Activated CD8-positive, alpha-beta T cell treated with anti-CD3 and anti-CD28 coated beads for 36 hours (primary cell): ENCODE data around the gene SARM1. TPM values are rescaled to one million over a fixed set of nuclear protein-coding genes. Genes with fewer than 3 reads are reported as not detected.

ENCODE experiments used
- ATAC-seq: fragments of 200-7000 bp; cut with Tn5 transposase; one replicate; pipeline ENCODE4 v1.10.0; 2021; ENCODE audit warnings: mild to moderate bottlenecking, moderate library complexity
- CTCF ChIA-PET: fragments of 350-600 bp; sonication (Branson Sonifier 250); formaldehyde crosslinking; loops from one replicate; lab custom pipeline; 2021; ENCODE audit warnings: antibody characterized with exemption; lab: Charles Lee
- POLR2A ChIA-PET: fragments of 350-600 bp; sonication (Branson Sonifier 250); formaldehyde crosslinking; loops from one replicate; lab custom pipeline; 2021; ENCODE audit warnings: antibody characterized with exemption; lab: Charles Lee
- DNase-seq: peaks from one replicate; pipeline ENCODE4 v3.0.0-alpha.2; 2020
- H3K27ac Mint-ChIP-seq: one replicate; pipeline ENCODE4 v1.8.0; 2021; ENCODE audit warnings: mild to moderate bottlenecking, mixed read lengths
- H3K27me3 Mint-ChIP-seq: one replicate; pipeline ENCODE4 v1.8.0; 2021; ENCODE audit warnings: mixed read lengths
- H3K36me3 Mint-ChIP-seq: one replicate; pipeline ENCODE4 v1.8.0; 2021; ENCODE audit warnings: low read depth, mixed read lengths
- H3K4me1 Mint-ChIP-seq: one replicate; pipeline ENCODE4 v1.8.0; 2021; ENCODE audit warnings: low read depth, mixed read lengths
- H3K4me3 Mint-ChIP-seq: one replicate; pipeline ENCODE4 v1.8.0; 2021; ENCODE audit warnings: mild to moderate bottlenecking, moderate library complexity, mixed read lengths
- H3K9me3 Mint-ChIP-seq: one replicate; pipeline ENCODE4 v1.8.0; 2021; ENCODE audit warnings: mixed read lengths
- intact Hi-C: fragments of 100-400 bp; cut with micrococcal nuclease; formaldehyde crosslinking; loops from one replicate; pipeline ENCODE4 v1.10.0; 2022
- total RNA-seq, 2 experiments: library from RNA; stranded (reverse); gene quantifications; one replicate each; pipeline ENCODE4 v1.2.3, GENCODE V29; 2021
- TF ChIP-seq, protein P1 (sequence below): fragments of 200-600 bp; IDR thresholded peaks from one replicate; pipeline ENCODE4 v1.8.0; 2022; ENCODE audit warnings: antibody characterized with exemption, mild to moderate bottlenecking

Gene SARM1
- total RNA-seq, 2 experiments from 2014 or later: 16.7 to 19.8 TPM

DNA sequence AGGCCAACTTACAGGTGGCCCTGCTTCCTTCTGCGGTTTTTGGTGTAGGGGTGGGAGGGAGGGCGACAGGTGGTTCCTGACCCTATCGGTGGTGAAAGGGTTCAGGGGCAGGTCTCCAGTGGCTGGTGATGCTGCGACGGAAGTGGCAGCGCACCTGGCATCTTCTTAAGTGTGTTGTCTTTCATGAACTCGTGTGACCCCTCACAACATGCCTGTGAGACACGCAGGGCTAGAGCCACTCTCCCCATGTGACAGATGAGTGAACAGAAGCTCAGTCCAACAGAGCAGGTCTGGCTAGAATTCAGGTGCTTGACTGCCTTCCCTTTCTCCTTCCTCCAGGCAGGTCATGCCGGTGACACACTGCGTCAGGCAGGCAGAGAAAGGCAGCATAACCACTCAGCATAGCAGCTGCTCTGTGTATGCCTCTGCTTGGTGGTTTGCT, 28.0 kb upstream of the SARM1 start:
- ATAC-seq (peak; percentile 25), DNase-seq (no peak)
- Mint-ChIP-seq H3K4me1 (peaks cover 5% of the 10 kb centered on the region), H3K27ac (peak overlapping the region; percentile 1), H3K9me3 (no peaks in the 10 kb centered on the region), H3K4me3 (no peak overlapping the region), H3K27me3 (no peaks in the 10 kb centered on the region), H3K36me3 (peaks cover 35% of the 10 kb centered on the region)
- TF ChIP-seq, protein P1, sequence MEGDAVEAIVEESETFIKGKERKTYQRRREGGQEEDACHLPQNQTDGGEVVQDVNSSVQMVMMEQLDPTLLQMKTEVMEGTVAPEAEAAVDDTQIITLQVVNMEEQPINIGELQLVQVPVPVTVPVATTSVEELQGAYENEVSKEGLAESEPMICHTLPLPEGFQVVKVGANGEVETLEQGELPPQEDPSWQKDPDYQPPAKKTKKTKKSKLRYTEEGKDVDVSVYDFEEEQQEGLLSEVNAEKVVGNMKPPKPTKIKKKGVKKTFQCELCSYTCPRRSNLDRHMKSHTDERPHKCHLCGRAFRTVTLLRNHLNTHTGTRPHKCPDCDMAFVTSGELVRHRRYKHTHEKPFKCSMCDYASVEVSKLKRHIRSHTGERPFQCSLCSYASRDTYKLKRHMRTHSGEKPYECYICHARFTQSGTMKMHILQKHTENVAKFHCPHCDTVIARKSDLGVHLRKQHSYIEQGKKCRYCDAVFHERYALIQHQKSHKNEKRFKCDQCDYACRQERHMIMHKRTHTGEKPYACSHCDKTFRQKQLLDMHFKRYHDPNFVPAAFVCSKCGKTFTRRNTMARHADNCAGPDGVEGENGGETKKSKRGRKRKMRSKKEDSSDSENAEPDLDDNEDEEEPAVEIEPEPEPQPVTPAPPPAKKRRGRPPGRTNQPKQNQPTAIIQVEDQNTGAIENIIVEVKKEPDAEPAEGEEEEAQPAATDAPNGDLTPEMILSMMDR: no peak
- ChIA-PET POLR2A (interaction anchor here (1.0 to 1.4 kb wide), 4 partner anchors 10 to 73 kb away, joined by 3 read pairs; partner anchors contain the start of gene POLDIP2), CTCF (no interaction called here)
- intact Hi-C loops: no loop called here

DNA sequence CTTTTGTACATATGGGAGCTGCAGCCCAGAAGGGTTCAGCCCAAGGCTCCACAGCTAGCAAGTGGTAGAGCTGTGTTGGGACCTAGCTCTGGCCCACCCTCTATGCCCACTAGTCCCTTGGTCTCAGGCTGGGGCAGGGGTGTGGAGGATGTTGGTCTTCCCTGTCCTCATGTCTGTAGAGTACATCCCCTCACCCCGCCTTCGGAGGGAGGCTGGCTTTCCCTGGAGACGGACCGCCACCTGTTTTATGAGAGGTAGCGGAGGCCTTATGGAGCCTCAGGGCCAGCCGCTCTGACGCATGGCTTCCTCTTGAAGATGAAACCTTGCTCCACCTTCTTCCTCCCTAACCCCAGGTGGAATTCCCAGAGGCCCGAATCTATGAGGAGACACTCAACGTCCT, 27.5 kb upstream of the SARM1 start:
- H3K27ac Mint-ChIP-seq: peak overlapping the region; percentile 1
- no peaks in the 10 kb centered on the region for H3K27me3 Mint-ChIP-seq
- ATAC-seq (no peak), DNase-seq (no peak)
- H3K36me3 Mint-ChIP-seq: peaks cover 39% of the 10 kb centered on the region
- intact Hi-C loops: no loop called here
- CTCF ChIA-PET: no interaction called here
- H3K4me3 Mint-ChIP-seq: no peak overlapping the region
- POLR2A ChIA-PET: interaction anchor here (1.1 to 1.4 kb wide), 4 partner anchors 10 to 72 kb away, joined by 3 read pairs; partner anchors contain the start of gene POLDIP2
- peaks cover 3% of the 10 kb centered on the region for H3K4me1 Mint-ChIP-seq
- H3K9me3 Mint-ChIP-seq: no peaks in the 10 kb centered on the region
- TF ChIP-seq, protein P1: no peak

DNA sequence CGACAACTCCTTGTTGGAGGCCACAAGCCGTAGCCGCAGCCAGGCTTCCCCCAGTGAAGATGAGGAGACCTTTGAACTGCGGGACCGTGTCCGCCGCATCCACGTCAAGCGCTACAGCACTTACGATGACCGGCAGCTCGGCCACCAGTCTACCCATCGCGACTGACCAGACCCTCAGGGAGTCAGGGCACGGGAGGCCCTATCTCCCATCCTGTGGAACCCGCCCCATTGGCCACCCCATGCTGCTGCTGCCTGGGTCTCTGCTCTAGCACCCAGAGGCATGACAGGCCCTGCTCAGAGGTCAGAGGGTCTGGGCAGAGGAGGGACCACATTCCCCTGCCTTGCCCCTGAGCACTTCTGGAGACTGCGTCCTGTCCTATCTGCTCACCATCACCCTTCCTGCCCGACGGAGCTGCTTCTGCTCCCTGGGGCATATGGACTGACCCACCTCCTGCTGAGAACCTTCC, 27.0 kb upstream of the SARM1 start:
- ChIA-PET POLR2A (interaction anchor here (1.1 to 4.1 kb wide), 3 partner anchors 9 to 15 kb away, joined by 3 to 33 read pairs (median 3); partner anchors contain the start of gene POLDIP2), CTCF (no interaction called here)
- DNase-seq: no peak
- TF ChIP-seq, protein P1: no peak
- Mint-ChIP-seq H3K4me3 (no peak overlapping the region), H3K27me3 (no peaks in the 10 kb centered on the region), H3K36me3 (peaks cover 39% of the 10 kb centered on the region), H3K27ac (no peak overlapping the region), H3K4me1 (peaks cover 3% of the 10 kb centered on the region), H3K9me3 (no peaks in the 10 kb centered on the region)
- ATAC-seq: no peak
- intact Hi-C loops: no loop called here

DNA sequence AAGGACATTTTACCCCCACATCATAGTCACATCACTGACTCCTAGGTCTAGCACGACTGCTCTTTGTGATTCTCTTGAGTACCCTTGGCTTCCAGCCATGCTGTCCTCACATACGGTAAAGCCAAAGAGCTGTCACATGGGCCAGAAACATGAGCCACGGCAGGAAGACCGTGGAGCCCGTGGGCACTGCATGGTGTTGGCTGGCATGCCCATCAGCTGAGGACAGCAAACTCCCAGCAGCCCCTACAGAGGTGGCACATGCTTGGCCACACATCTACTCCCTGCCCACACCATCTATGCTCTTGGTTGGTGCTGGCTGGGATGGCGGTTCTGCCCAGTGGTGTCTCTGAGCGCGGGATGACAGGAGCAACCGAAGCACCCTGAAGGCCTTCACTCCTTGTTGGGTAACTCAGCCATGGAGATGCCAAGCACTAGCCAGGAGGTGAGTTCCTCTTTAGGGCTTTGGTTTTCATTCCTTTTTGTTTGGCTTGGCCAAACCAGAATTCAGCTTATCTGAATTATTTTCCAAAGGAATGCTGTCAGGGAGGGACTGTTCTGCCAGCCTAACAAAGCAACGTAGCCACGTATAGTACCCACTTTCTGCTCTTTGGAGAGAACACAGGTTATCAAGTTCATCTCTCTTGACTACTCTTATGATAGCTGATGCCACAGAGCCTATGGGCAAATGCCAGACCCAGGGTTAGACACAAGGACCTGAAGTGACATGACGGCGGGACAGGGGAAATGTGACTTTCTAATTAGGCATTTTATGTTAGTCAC, 25.9 kb upstream of the SARM1 start:
- no peak overlapping the region for H3K27ac Mint-ChIP-seq
- no peaks in the 10 kb centered on the region for H3K4me1 Mint-ChIP-seq
- H3K4me3 Mint-ChIP-seq: no peak overlapping the region
- ChIA-PET CTCF (interaction anchor here (1.5 to 2.0 kb wide), 2 partner anchors 9 to 10 kb away, joined by 4 to 10 read pairs; partner anchors contain the start of genes IFT20 and TNFAIP1), POLR2A (interaction anchor here (0.8 to 4.1 kb wide), 7 partner anchors 10 to 71 kb away, joined by 3 to 33 read pairs (median 3); partner anchors contain the start of genes POLDIP2, SLC46A1 and TNFAIP1)
- no peaks in the 10 kb centered on the region for H3K9me3 Mint-ChIP-seq
- peaks cover 42% of the 10 kb centered on the region for H3K36me3 Mint-ChIP-seq
- DNase-seq (no peak), ATAC-seq (no peak)
- TF ChIP-seq, protein P1: no peak
- no peaks in the 10 kb centered on the region for H3K27me3 Mint-ChIP-seq
- intact Hi-C loops: no loop called here
